Measurements from ENCODE around the gene MOB3A. TPM values are rescaled to one million over a fixed set of nuclear protein-coding genes. Genes with fewer than 3 reads are reported as not detected.

Gene MOB3A
- total RNA-seq, 1 donor from 2014 or later = 15.8 TPM

DNA sequence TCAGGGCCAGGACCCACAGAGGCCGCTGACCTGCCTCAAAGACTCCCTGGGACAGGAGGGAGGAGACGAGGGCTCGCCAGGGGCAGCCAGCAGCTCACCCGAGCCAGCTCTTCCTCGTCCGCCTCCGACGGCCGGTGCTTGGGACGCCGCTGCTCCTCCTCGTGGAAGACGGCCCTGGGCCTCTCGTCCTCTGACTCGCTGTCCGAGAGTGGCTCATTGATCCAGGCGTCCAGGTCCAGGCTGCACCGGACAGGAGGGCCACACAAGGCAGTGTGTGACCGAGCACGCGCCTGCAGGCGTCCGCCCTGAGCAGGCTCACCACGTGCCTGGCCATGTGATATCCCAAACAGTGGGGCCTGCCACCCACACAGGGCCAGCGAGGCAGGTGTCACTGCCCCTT lies 20.4 kb upstream of the MOB3A start:
- FAIRE-seq (no peak), DNase-seq (ENCODE audit: low read depth) (no peak)
- peaks cover 65% of the 10 kb centered on the region for H3K36me3 ChIP-seq (ENCODE audit: control insufficient read depth, insufficient read depth, low read length)

GRCh38 chr19:2115911-2116426 lies 19.8 kb upstream of the MOB3A start:
- Histone ChIP-seq H3K4me3 (ENCODE audit: low read depth, low read length) (no peak overlapping the region), H3K27me3 (ENCODE audit: control insufficient read depth, insufficient read depth, low read length) (no peaks in the 10 kb centered on the region), H3K36me3 (ENCODE audit: control insufficient read depth, insufficient read depth, low read length) (peaks cover 64% of the 10 kb centered on the region)
- FAIRE-seq (no peak), DNase-seq (ENCODE audit: low read depth) (no peak)
- TF ChIP-seq CTCF (IDR thresholded peaks at IDR 0.05; ENCODE audit: insufficient read depth, low read length, severe bottlenecking) = no peak

More for the DNA sequence above, 20.4 kb upstream of the MOB3A start:
- no peak for TF ChIP-seq CTCF (IDR thresholded peaks at IDR 0.05; ENCODE audit: insufficient read depth, low read length, severe bottlenecking)
- no peak overlapping the region for H3K4me3 ChIP-seq (ENCODE audit: low read depth, low read length)
- H3K27me3 ChIP-seq (ENCODE audit: control insufficient read depth, insufficient read depth, low read length) = no peaks in the 10 kb centered on the region

DNA sequence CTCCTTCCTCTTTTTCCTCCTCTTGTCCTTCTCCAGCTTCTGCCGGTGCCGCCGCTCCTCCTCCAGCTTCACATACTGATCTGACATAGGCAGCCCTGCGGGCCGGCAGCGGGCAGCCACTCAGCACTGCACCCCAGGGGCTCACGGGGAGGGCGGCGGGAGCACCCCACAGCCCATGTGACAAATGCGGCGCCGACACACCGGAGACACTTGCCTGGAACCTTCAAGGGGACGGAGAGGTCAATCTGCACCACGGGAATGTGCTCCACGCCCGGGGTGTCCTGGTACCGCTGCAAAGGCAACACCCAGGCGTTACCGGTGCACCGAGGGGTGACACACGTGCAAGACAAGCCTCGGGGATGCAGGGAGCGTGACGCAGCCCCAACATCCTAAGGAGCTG lies 19.2 kb upstream of the MOB3A start:
- Histone ChIP-seq H3K4me3 (ENCODE audit: low read depth, low read length) (no peak overlapping the region), H3K27me3 (ENCODE audit: control insufficient read depth, insufficient read depth, low read length) (no peaks in the 10 kb centered on the region), H3K36me3 (ENCODE audit: control insufficient read depth, insufficient read depth, low read length) (peaks cover 65% of the 10 kb centered on the region)
- no peak for TF ChIP-seq CTCF (IDR thresholded peaks at IDR 0.05; ENCODE audit: insufficient read depth, low read length, severe bottlenecking)
- no peak for DNase-seq (ENCODE audit: low read depth)
- FAIRE-seq = no peak

GRCh38 chr19:2114821-2115220 lies 18.7 kb upstream of the MOB3A start:
- FAIRE-seq (no peak), DNase-seq (ENCODE audit: low read depth) (no peak)
- H3K36me3 ChIP-seq (ENCODE audit: control insufficient read depth, insufficient read depth, low read length) = peaks cover 66% of the 10 kb centered on the region
- H3K27me3 ChIP-seq (ENCODE audit: control insufficient read depth, insufficient read depth, low read length) = no peaks in the 10 kb centered on the region
- H3K4me3 ChIP-seq (ENCODE audit: low read depth, low read length) = no peak overlapping the region
- no peak for TF ChIP-seq CTCF (IDR thresholded peaks at IDR 0.05; ENCODE audit: insufficient read depth, low read length, severe bottlenecking)

GRCh38 chr19:2114218-2114617 lies 18.1 kb upstream of the MOB3A start:
- no peak for TF ChIP-seq CTCF (IDR thresholded peaks at IDR 0.05; ENCODE audit: insufficient read depth, low read length, severe bottlenecking)
- Histone ChIP-seq H3K36me3 (ENCODE audit: control insufficient read depth, insufficient read depth, low read length) (peaks cover 69% of the 10 kb centered on the region), H3K4me3 (ENCODE audit: low read depth, low read length) (no peak overlapping the region), H3K27me3 (ENCODE audit: control insufficient read depth, insufficient read depth, low read length) (no peaks in the 10 kb centered on the region)
- FAIRE-seq (no peak), DNase-seq (ENCODE audit: low read depth) (no peak)

Measured in bronchial epithelial cell (primary cell).